CD4-positive, alpha-beta T cell treated with Interleukin-6 at 100 ng/mL for 8 hours (primary cell): ENCODE results near the gene NR6A1.

Experiments used
- DNase-seq: peaks from one replicate; pipeline ENCODE4 v3.0.0-alpha.2; 2020; ENCODE audit warnings: mixed read lengths, low spot score

The NR6A1 gene

GRCh38 chr9:124688238-124688904, 82.7 kb downstream of the NR6A1 start:
- no peak for DNase-seq

DNA sequence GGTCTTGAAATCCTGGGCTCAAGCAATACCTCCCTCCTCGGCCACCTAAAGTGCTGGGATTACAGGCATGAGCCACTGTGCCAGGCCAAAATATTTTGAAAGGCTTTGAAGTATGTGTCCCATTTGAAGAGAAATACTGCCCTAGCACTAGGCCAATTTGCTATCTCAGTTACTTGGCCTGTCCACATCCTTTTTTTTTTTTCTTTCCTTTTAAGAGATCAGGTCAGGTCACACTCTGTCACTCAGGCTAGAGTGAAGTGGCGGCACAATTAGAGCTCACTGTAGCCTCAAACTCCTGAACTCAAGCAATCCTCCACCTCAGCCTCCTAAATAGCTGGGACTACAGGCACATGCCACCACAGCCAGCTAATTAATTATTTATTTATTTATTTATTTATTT, 84.2 kb downstream of the NR6A1 start:
- no peak for DNase-seq

- DNase-seq, result no peak
These were observed 85.9 kb downstream of the NR6A1 start for GRCh38 chr9:124685217-124685616.

GRCh38 chr9:124684169-124684568, 86.9 kb downstream of the NR6A1 start:
- no peak for DNase-seq

- no peak for DNase-seq
These were observed 88.1 kb downstream of the NR6A1 start for GRCh38 chr9:124683043-124683442.

DNA sequence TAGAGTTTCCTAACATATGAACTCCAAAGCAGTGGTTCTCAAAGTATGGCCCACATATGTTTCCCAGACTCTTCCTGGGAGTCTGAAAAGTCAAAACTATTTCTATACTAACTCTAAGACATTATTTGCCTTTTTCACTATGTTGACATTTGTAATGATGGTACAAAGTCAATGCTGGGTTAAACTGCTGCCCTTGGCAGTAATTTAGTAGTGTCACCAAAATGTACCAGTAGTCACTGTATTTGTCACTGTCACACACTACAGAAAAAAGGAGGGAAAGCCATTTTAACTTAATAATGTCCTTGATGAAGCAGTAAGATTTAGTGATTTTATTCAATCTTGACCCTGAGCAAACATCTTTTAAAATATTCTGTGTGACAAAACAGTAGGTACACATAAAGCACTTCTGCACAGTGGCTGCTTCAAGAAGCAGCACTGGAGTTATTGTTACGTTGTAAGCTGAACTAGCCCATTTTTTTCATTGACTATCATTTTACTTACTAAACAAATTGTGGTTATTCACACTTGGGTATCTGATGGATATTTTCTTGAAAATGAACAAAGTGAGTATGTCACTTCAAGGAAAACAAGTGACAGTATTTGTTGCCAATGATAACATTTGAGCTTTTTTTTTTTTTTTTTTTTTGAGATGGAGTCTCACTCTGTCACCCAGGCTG, 90.3 kb downstream of the NR6A1 start:
- DNase-seq, result no peak

DNA sequence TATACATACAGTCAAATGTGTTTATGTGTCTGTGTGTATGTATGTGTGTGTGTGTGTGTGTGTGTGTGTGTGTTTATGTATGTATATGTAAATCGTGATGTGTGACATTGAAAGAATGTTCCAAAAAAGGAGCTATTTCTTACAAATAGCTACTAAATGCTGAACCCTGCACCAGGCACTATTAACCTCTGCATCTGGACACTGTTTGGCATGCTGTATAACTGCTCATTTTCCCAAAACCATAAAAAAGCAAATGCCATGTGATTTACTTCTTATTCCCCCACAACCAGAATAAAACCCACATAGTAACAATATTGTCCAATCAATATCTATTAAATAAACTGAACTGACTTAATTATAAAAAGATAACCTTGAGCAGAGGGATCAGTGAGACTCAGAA, 91.1 kb downstream of the NR6A1 start:
- DNase-seq, result no peak

- DNase-seq, result no peak
These were observed 95.0 kb downstream of the NR6A1 start for GRCh38 chr9:124676159-124676551.

GRCh38 chr9:124675261-124676158, 95.6 kb downstream of the NR6A1 start:
- no peak for DNase-seq

DNA sequence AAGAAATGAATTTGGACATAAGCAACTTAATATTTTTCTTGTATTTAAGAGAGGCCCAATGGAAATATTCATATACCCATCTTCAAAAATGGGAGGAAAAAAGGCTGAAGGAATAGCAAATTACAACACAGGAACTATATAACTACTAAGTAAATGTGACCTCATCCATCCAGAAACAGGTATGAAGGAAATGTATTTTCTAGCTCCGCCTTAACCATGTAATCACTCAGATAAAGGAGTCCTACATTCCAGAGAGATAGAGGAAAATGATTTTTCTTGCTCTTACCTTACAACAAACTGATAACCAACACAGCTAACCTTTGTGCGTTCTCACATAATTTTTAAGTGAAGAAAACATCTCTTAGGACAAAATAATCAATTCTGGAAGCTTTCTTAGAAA, 96.5 kb downstream of the NR6A1 start:
- DNase-seq, result no peak

DNA sequence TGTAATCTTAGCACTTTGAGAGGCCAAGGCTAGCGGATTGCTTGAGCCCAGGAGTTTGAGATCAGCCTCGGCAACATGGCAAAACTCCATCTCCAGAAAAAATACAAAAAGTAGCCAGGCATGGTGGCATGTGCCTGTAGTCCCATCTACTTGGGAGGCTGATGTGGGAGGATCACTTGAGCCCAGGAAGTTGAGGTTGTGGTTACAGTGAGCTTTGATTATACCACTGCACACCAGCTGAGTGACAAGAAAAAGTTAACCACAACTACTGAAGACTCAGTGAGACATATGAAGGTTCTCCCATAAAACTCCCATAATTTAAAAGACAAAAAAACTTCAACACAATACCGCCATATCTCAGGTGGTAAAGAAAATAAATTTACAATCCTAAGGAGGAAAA, 98.0 kb downstream of the NR6A1 start:
- no peak for DNase-seq

GRCh38 chr9:124671861-124672260, 99.2 kb downstream of the NR6A1 start:
- DNase-seq, result no peak

- no peak for DNase-seq
These were observed 104.5 kb downstream of the NR6A1 start for GRCh38 chr9:124666642-124667041.

DNA sequence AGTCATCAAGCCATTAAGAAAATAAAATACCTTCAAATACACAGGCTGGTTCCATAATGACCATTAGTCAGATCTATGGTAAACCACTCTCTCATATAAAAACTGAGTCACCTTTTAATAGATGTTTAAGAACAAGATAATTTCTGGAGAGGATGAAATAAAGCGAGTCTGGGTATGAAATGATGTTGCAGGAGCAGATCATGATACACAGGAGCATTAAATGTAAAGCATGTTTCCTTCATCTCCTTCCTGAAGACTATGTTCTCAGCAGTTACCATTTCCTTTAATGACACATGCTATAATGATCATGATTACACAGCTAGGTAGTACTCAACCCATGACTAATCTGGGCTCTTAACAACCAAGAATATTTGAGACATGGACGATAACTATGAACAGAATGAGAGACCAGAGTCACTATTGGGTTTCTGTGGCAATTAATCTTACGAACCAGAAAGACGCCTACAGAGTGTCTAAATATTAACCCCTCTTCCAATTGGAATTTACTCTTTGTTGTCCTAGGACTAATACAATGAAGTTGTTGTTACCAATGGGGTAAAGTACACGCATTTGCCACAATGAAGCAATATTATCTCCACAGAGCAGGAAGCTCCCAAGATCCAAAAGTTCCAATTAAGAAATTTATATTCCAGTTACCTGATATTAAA, 105.6 kb downstream of the NR6A1 start:
- DNase-seq, result no peak

DNA sequence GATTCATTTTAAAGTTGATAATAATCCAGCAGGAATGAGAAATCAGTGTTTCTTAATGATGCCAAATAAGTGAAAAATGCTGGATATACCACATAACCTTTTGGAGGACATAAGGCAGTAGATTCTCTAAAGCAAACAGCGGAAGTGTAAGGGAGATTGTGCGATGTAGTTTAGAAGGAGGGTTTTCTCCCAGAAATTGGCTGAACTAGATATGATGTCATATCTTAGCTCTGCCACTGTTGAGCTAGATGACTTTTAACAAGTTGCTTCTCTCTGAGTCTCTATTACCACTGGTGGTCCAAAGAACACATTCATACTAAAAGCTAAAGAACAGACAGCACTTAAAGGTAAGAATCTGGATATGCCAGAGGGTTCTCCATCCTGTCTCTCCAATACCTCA, 107.0 kb downstream of the NR6A1 start:
- no peak for DNase-seq

DNA sequence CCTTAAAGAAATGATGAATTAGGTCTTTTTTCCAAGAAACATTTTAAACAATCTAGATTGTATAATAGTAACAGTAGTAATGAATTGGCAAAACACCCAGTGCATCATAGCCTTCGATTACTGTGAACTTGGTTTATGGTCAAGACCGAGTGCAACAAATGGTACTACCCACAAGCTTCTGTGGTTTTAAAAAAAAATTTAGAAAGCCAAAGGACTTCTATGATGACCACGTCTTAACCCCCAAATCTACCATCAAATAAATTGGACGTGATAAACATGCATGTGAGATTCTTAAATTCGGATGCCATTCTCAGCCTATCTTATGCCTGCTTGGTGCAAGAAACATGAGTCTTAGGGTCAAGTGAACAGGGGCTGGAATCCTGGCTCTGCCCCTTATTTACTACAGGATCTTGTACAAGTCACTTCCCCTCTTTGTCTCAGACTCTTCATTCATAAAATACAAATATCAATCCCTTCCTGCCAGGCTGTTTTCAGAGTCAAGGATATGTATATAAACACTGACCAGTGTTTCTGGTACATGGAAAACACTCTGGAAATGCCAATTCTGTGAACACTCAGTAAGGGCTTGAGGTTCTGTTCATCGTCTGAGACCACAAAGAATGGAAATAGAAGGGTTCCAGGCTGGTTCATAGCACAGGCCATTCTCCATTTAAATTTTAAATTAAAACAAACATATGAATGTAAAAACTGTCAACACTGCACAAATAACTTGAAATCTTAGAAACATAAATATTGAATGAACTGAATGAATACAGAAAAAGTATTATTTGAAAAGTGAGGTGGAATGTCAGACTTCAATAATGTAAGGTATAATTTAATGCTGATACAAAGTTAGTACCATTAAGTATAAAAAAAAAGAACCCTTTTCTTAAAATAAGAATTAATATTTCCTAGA, 107.8 kb downstream of the NR6A1 start:
- DNase-seq, result no peak

- DNase-seq, result no peak
These were observed 108.5 kb downstream of the NR6A1 start for GRCh38 chr9:124662561-124662960.

- DNase-seq, result no peak
These were observed 109.8 kb downstream of the NR6A1 start for GRCh38 chr9:124661271-124661670.

- DNase-seq, result no peak
These were observed 110.7 kb downstream of the NR6A1 start for GRCh38 chr9:124660341-124660801.

- peak; percentile 18 for DNase-seq
These were observed 111.9 kb downstream of the NR6A1 start for GRCh38 chr9:124659099-124659659.
